Stimulated activated CD4-positive, alpha-beta T cell treated with anti-CD3 and anti-CD28 coated beads, Interleukin-15, amount 100 ng/mL, for 1 hour (primary cell): ENCODE measurements around the gene EHMT1.
"Not testable (repeated sequence)": the region's sequence is repeated elsewhere in the genome, so short reads cannot be mapped to it uniquely, and the experiment has no call there.

ENCODE experiments used
- DNase-seq, 2 donors: peaks; one replicate each; pipeline ENCODE4 v3.0.0-alpha.2; 2020; ENCODE audit warnings: low read depth in 1 of 2, low spot score in 1 of 2

The EHMT1 gene

GRCh38 chr9:137614631-137615386 lies 4.0 kb upstream of the EHMT1 start:
- DNase-seq = no peak

DNA sequence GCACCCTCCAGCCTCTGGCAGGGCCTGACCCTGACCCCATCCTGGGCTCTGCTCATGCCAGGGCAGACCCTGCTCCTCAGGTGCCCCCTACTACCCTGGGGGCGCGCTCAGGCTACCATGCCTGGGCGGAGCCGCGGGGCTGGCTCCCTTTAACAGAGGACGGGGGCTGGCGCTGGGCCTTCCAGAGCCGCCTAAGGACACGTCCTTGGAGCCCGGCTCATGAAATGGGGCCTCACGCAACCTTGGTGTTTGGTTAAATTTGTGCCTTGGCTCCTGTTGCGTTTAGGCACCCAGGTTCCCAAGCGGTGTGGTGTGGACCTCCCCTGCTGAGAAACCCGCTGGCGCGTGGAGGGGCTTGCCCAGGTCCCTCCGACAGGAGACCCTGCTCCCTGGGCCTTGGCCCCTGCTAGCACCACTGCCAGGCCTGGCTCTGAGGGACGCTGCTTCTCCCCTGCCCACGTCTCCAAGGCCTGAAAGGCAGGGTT lies 3.4 kb upstream of the EHMT1 start:
- DNase-seq = no peak

GRCh38 chr9:137619240-137620047 lies 639 bp downstream of the EHMT1 start:
- no peak for DNase-seq

DNA sequence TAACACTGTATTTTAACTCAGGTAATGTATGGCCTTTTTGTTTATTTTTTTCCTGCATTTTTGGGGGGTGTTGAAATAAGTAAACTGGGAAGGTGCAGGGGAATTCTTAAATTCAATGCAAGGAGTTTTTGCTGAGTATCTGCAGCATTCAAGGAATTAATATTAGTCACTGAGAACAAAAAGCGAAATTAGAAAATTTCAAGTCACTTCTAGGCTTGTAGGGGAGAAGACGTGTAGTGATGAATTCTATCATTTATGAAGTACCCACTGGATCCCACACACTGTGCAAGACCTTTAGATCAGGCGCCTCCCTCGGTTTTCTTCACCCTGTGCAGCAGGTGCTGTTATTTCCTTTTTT lies 1.2 kb downstream of the EHMT1 start:
- no peak for DNase-seq

DNA sequence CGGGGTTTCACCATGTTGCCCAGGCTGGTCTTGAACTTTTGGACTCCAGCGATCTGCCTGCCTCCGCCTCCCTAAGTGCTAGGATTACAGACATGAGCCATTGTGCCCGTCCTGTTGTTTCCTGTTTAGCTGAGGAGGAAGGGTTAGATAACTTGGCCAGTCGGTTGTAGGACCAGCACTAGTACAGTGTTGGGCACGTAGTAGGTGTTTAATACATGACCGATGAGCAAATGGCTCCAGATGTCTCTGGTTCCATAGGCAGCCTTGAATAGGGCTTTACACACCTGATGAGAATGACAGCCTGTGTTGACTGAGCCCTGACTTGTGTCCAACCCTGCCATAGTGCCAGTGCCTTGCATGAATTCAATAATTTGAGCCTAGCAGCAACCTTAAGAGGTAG lies 1.8 kb downstream of the EHMT1 start:
- DNase-seq = no peak

DNA sequence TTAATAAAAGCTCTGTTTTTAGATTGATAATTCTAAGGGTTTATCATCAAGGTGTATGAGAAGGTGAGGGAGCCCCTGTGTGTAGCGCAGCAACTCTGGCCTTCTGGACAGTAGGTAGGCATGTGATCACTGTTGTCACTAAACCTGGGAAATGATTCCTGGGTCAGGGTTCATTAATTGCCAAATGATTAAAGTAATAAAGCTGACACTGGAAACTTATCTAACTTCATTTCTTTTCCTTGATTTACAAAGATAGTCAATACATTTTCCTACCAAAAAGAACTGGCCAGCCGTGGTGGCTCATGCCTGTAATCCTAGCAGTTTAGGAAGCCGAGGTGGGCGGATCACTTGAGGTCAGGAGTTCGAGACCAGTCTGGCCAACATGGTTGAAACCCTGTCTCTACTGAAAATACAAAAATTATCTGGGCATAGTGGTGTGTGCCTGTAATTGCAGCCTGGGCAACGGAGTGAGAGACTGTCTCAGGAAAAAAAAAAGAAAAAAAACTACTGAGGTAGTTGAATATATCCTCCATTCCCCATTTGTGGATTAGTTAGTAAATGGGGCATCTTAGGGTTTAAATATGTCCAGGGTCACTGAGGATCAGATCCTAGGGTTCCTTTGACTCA lies 2.4 kb downstream of the EHMT1 start:
- DNase-seq = no peak

GRCh38 chr9:137622211-137622610 lies 3.4 kb downstream of the EHMT1 start:
- not testable (repeated sequence) for DNase-seq

GRCh38 chr9:137626464-137626863 lies 7.7 kb downstream of the EHMT1 start:
- no peak for DNase-seq

- DNase-seq = not testable (repeated sequence)
Observed at GRCh38 chr9:137627406-137627805, 8.6 kb downstream of the EHMT1 start.

DNA sequence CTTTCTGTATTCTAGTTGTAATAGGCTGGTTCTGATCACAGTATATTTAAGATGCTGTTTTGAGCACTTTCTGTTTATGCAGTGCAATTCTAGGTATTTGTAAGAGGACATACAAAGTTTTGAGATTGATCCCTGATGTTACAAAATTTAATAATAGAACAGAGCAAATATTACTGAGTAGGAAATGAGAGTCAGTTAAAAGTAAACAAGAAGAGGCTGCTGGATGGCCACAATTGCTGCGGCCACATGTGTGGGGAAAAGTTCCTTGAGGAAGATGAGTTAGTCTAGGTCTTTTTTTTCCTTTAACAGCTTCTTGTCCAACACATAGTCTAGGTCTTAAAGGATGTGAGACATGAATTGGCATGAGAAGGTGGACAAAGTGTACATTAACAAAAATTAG lies 11.3 kb downstream of the EHMT1 start:
- DNase-seq = no peak

DNA sequence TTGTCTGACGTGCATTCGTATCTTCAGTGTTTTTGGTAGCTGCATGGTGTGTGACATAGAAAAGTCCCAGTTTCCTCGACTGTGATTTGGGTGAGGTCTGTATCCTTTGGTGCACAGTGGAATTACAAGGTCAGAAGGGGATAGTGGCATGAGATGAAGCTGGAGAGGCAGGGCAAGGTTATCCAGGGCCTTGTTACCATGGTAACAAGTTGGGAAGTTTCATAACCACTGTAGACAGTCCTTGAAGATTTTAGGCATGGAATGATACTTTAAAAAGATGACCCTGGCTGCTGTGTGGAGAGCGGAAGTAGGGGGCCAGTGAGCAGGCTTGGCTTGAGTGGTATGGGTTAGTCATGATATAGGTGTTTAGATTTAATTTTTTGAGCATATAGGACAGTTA lies 11.9 kb downstream of the EHMT1 start:
- DNase-seq = no peak

- no peak for DNase-seq
Observed at GRCh38 chr9:137631345-137632229, 12.8 kb downstream of the EHMT1 start.

DNA sequence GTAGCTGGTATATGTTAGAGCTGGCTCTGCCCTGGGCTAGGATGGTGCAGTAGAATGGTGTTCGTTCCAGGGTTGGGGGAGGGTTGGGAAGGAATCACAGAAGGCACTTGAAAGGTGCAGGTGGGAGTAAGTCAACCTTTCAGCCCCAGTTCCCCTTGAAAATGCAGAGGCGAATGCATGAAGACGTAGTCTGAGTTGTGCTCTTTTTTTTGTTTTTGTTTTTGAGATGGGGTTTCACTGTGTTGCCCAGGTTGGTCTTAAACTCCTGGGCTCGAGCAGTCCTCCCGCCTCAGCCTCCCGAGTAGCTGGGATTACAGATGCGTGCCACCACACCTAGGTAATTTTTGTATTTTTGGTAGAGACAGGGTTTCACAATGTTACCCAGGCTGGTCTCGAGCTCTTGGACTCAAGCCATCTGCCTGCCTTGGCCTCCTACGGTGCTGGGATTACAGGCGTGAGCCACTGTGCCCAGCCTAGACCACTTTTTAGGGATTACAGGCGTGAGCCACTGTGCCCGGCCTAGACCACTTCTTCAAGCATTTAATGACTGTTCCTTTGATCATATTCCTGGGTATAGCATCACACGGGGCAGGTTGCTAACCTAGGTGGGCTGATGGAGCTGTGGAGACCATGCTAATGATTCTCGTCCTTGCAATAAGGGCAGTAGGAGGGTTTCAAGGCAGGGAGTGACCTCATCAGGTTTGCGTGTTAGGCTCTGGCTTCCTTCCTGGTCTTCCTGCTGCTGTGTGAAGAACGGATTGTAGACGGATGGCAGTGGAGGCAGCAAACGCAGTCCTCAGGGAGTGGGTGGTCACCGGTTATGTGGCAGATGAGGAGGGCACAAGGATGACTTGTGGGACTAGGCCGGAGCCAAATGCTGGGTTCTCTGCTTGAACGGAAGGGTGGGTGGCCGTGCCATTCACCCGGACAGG lies 13.7 kb downstream of the EHMT1 start:
- no peak for DNase-seq

- DNase-seq = no peak
Observed at GRCh38 chr9:137634016-137634415, 15.2 kb downstream of the EHMT1 start.

- no peak for DNase-seq
Observed at GRCh38 chr9:137638680-137639079, 19.9 kb downstream of the EHMT1 start.

GRCh38 chr9:137639303-137640051 lies 20.7 kb downstream of the EHMT1 start:
- DNase-seq = no peak

- no peak for DNase-seq
Observed at GRCh38 chr9:137640862-137641261, 22.1 kb downstream of the EHMT1 start.

- DNase-seq = no peak
Observed at GRCh38 chr9:137642118-137642601, 23.4 kb downstream of the EHMT1 start.

DNA sequence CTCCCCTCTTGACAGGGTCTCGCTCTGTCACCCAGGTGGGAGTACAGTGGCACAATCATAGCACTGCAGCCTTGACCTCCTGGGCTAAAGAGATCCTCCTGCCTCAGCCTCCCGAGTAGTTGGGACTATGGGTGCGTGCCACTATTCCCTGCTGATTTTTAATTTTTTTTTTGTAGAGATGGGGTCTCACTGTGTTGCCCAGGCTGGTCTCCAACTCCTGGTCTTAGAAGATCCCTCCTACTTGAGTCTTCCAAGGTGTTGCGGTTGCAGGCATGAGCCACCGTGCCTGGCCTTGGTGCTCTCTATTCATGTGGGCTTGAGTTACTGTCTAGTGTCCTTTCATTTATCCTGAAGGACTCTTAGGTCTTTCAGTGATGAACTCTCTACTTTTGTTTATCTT lies 24.1 kb downstream of the EHMT1 start:
- DNase-seq = no peak
